Mesothelial cell of epicardium (in vitro differentiated cells): Measurements from ENCODE around the gene TP53I11. TPM values are rescaled to one million over a fixed set of nuclear protein-coding genes. Genes with fewer than 3 reads are reported as not detected.

Experiments
- DNase-seq, 2 experiments: peaks; one replicate each; pipeline ENCODE4 v3.0.0; 2021; ENCODE audit warnings: low spot score in 2 of 2; ENCODE audit not compliant: unreplicated experiment in 2 of 2
- H3K27ac Mint-ChIP-seq: 2 replicates; pipeline ENCODE4 v1.8.0; 2021; ENCODE audit warnings: mixed read lengths
- H3K27me3 Mint-ChIP-seq: 2 replicates; pipeline ENCODE4 v1.8.0; 2021; ENCODE audit warnings: low read depth, mixed read lengths
- H3K36me3 Mint-ChIP-seq: 2 replicates; pipeline ENCODE4 v1.8.0; 2021; ENCODE audit warnings: mixed read lengths
- H3K4me1 Mint-ChIP-seq: 2 replicates; pipeline ENCODE4 v1.8.0; 2021; ENCODE audit warnings: mixed read lengths
- H3K4me3 Mint-ChIP-seq: 2 replicates; pipeline ENCODE4 v1.8.0; 2021; ENCODE audit warnings: mild to moderate bottlenecking, moderate library complexity, mixed read lengths
- H3K9me3 Mint-ChIP-seq: 2 replicates; pipeline ENCODE4 v1.8.0; 2021; ENCODE audit warnings: mixed read lengths
- total RNA-seq: library from RNA; stranded (reverse); gene quantifications from 3 replicates; pipeline ENCODE4 v1.2.1, GENCODE V29; 2021
- TF ChIP-seq, protein P1 (sequence below): fragments of 200-600 bp; sonication (generic); IDR thresholded peaks from one replicate; pipeline ENCODE4 v1.5.0; 2021; ENCODE audit warnings: antibody characterized with exemption; ENCODE audit not compliant: unreplicated experiment

The TP53I11 gene, protein sequence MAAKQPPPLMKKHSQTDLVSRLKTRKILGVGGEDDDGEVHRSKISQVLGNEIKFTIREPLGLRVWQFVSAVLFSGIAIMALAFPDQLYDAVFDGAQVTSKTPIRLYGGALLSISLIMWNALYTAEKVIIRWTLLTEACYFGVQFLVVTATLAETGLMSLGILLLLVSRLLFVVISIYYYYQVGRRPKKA
- 71.0 to 81.0 TPM (median 73.1 TPM) in 3 replicates for total RNA-seq

DNA sequence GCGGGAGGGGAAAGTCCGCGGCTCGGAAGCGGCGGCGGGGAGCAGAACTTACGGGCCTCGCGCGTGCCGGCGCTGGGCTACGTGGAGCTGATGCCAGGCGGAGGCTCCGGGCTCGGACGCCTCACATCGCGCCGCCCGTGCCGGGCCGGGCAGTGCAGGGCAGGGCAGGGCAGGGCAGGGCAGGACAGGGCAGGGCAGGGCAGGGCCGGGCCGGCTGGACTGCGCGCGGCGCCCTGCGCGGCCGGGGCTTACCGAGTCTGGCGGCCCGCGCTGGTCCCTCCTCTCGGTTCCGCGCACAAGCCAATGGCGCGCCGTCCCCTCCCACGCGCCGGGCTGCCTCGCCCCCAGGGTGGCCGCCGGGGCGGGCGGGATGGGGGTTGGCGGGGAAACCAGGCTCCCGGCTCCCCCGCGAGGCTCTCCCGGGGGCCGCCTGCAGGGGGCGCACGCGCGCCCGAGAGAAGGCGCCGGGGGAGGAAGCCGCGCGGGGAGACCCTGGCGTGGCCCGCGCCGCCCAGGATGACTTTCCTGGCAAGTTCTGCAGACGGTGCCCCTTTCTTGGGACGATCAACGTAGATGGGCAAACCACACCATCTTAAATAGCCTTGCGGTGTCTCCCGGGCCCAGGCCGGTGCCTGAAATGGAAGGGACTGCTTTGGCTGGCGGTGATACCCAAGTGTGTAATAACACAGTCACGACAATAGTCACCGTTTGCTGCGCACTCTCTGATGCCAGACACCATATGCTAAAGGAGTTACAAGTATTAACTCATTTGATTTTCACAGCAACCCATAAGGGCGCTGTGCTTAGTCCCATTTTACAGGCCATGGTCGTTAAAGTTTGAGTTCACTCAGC is at the start of gene TP53I11:
TSS of gene TP53I11 (minus strand) at position 259 of the 852 bp plus-strand sequence. CDS start 12,548 bp downstream, outside the sequence.
- Mint-ChIP-seq H3K27me3 (peaks cover 15% of the 10 kb centered on the region), H3K4me1 (peaks cover 23% of the 10 kb centered on the region), H3K4me3 (peak within 1 kb of the TSS; percentile 90), H3K36me3 (no peaks in the 10 kb centered on the region), H3K9me3 (no peaks in the 10 kb centered on the region), H3K27ac (peak within 1 kb of the TSS; percentile 59)
- TF ChIP-seq, protein P1, sequence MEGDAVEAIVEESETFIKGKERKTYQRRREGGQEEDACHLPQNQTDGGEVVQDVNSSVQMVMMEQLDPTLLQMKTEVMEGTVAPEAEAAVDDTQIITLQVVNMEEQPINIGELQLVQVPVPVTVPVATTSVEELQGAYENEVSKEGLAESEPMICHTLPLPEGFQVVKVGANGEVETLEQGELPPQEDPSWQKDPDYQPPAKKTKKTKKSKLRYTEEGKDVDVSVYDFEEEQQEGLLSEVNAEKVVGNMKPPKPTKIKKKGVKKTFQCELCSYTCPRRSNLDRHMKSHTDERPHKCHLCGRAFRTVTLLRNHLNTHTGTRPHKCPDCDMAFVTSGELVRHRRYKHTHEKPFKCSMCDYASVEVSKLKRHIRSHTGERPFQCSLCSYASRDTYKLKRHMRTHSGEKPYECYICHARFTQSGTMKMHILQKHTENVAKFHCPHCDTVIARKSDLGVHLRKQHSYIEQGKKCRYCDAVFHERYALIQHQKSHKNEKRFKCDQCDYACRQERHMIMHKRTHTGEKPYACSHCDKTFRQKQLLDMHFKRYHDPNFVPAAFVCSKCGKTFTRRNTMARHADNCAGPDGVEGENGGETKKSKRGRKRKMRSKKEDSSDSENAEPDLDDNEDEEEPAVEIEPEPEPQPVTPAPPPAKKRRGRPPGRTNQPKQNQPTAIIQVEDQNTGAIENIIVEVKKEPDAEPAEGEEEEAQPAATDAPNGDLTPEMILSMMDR: peak; percentile 68
- peak; percentile 57 to 81 for DNase-seq

DNA sequence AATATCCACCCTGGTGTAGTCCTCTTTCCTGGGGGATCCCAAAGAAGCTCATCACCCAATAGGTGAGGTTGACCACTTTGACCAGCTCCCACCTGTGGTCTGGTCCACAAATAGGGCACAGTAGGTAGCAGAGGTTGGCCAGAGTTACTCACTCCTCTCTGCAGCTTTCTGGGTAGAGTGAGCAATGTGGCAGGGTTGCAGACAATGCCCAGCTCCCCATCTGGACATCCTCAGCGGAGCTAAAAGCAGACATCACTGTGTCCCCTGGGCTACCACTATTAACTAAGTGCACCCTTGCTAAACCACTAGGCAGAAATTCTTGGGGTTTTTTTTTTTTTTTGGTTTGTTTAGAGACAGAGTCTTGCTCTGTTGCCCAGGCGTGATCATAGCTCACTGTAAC is 48.4 kb upstream of the TP53I11 start:
- Mint-ChIP-seq H3K4me1 (no peaks in the 10 kb centered on the region), H3K27ac (no peak overlapping the region), H3K9me3 (no peaks in the 10 kb centered on the region), H3K4me3 (no peak overlapping the region), H3K27me3 (peaks cover 49% of the 10 kb centered on the region), H3K36me3 (no peaks in the 10 kb centered on the region)
- TF ChIP-seq, protein P1: no peak
- no peak for DNase-seq

DNA sequence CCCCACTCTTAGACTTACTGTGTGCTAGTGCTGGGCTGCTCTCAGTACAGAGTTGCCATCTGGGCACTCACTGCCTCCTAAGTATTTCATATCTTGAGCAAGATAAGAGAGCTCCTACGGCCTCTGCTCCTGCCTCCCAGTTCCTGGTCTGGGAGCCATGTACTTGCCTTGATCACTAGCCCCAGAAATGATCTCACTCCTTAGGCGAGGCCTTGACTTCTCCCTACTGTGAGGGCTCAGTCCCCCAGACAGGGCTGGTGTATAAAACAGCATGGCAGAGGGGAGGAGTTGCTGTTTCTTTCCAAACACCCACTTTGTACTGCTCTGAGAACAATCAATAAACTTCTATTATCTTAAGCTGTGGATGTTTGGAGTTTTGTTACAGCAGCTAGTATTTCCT is 47.4 kb upstream of the TP53I11 start:
- Mint-ChIP-seq H3K9me3 (no peaks in the 10 kb centered on the region), H3K36me3 (no peaks in the 10 kb centered on the region), H3K4me1 (no peaks in the 10 kb centered on the region), H3K27me3 (peaks cover 47% of the 10 kb centered on the region), H3K4me3 (no peak overlapping the region), H3K27ac (no peak overlapping the region)
- DNase-seq: no peak
- TF ChIP-seq, protein P1: no peak

DNA sequence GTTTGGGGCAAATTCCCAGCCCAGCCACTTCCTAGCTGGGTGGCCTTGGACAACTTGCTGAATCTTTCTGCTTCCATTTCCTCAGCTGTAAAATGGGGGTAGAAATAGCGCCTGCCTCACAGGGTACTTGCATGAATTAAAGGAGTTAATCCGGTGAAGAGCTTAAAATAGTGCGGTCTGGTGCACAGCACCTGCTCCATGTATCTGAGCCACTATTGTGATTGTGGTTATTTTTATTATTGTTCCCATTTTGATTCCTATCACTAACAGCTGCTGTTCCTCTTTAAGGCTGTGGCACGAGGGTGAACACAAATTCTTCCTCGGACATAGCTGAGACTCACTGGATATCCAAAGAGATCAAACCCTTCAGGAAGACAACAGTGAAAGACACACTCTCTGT is 46.9 kb upstream of the TP53I11 start:
- H3K4me3 Mint-ChIP-seq: no peak overlapping the region
- TF ChIP-seq, protein P1: no peak
- H3K4me1 Mint-ChIP-seq: no peaks in the 10 kb centered on the region
- no peak overlapping the region for H3K27ac Mint-ChIP-seq
- no peak for DNase-seq
- peaks cover 44% of the 10 kb centered on the region for H3K27me3 Mint-ChIP-seq
- no peaks in the 10 kb centered on the region for H3K9me3 Mint-ChIP-seq
- no peaks in the 10 kb centered on the region for H3K36me3 Mint-ChIP-seq

DNA sequence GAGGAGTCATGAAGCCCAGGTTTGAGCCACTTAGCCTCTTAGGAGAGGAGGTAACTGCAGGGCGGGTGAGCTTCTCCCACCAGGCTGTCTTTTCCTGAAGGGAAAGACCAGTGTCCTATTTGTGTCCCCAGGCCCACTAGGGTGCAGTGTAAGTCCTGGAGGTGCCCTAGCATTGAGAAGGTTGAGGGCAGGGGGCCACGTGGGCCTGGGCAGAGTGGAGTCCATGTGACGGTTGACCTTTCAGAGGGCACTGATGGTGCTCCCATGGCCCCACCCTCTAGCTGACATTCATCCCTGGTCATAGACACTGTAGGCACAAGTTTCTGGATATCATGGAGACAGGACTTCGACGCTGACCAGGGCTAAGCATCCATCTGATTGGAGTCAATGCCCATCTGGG is 44.1 kb upstream of the TP53I11 start:
- H3K4me1 Mint-ChIP-seq: no peaks in the 10 kb centered on the region
- DNase-seq: peak in 1 of 2 experiments; percentile 30

More for the DNA sequence above, 44.1 kb upstream of the TP53I11 start:
- no peaks in the 10 kb centered on the region for H3K9me3 Mint-ChIP-seq
- H3K27me3 Mint-ChIP-seq: peaks cover 31% of the 10 kb centered on the region
- H3K36me3 Mint-ChIP-seq: no peaks in the 10 kb centered on the region
- H3K4me3 Mint-ChIP-seq: no peak overlapping the region
- TF ChIP-seq, protein P1: no peak
- H3K27ac Mint-ChIP-seq: no peak overlapping the region
